A204.1 (cell line): ENCODE results near the gene PNMA8A.

ENCODE experiments used
- FAIRE-seq: peaks from 2 replicates; lab custom pipeline; 2012; peaks lifted over from hg19 to GRCh38; lab: Jason Lieb, UNC

PNMA8A gene

DNA sequence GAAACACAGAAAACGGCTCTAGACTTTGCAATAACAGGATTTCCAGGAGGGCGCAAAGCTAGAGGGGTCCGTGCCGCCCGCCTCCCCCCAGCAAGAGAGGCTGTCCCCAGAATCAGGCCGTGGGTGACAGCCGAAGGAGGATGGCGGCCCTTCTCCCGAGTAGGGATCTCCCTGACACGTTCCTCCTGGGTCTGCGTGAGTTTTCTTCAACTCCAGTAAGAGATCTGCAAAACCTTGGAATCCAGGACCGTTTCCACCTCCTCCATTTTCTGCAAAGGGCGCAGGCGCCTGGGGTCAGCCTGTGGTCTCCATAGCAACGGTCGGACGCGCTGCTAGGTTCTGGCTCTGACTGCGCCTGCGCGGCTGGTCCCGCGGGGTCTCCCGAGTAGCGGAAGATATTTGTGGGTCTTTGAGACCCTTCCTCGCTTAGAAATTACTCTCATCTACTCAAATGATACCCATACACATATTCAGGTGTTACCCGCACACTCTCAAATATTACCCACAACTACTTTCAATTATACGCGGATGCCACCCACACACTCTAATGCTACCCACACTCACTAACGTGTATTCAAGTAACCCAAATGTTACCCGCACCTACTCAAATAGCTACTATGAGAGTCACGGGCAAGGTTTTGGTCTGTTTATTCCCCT lies 44.7 kb downstream of the PNMA8A start:
- no peak for FAIRE-seq

DNA sequence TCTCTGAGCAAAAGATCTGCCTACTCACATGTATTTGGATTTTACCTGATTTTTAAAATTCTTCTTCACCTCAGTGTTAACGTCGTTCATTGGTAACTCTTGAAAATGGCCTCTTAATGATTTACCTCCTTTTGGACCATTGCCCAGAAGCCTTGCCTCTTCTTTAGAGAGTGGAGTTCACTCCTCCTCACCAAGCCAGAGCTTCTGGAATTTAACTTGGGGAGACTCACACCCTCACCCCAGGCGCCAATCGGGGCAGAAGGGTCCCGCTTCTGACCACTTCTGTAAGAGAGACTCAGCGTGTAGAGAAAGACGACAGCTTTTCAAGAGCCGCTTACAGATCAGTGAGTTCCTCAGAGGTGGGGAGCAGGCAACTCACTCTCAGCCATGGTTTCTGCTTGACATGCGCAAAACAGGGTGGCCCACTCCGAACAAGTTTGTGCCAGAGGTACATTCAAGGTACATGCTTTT lies 45.3 kb downstream of the PNMA8A start:
- no peak for FAIRE-seq

DNA sequence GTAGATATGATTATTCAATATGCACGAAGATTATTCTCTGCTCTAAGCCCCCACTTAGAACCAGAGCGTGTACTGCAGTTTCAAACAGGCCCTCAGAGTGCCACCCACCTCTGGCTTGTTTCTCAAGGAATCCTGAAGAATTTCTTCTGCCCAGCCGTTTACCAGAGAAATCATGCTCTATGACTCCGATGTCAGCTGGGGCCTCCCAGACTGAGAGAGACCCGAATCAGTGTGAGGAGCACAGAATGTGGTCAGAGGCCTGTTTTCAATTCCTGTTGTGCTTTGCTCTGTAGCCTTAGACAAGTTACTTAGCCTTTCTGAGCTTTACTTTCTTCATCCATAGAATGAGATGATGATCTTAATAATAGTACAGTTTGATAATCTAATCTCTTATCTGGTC lies 48.2 kb downstream of the PNMA8A start:
- no peak for FAIRE-seq

DNA sequence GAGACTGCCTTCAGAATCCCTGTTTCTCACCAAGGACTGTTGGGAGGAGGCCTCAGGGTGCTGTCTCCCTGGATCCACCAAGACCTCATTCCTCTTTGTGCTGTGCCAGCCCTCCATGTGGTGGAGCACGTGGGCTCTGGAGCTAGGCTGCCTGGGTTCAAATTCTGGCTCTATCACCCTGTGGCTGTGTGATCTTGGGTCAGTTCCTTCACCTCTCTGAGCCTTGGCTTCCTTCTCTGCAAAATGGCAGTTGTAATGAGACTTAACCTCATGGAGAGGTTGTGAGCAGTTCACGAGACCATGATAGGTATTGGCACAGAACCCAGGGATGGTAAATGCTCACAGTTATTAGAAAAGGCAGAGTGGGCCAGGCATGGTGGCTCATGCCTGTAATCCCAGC lies 49.0 kb downstream of the PNMA8A start:
- FAIRE-seq = no peak

DNA sequence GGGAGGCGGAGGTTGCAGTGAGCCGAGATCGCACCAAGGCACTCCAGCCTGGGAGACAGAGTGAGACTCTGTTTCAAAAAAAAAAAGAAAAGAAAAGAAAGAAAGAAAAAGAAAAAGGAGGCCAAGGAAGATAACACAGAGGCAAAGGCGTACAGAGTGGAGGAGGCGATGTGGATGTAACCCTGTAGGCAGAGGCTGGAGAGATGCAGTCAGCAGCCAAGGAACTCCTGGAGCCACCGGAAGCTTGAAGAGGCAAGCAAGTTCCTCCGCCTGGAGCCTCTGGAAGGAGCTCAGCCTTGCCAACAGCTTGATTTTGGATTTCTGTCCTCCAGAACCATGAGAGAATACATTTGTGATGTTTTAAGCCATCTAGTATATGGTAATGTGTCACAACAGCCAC lies 51.3 kb downstream of the PNMA8A start:
- no peak for FAIRE-seq
